H9 (cell line): ENCODE measurements around the gene NEDD4L. TPM values are rescaled to one million over a fixed set of nuclear protein-coding genes. Genes with fewer than 3 reads are reported as not detected.

Experiments
- DNase-seq: peaks from one replicate; pipeline ENCODE4 v3.0.0-alpha.2; 2017
- H2AFZ ChIP-seq: one replicate; pipeline ENCODE4 v1.6.1; 2013; ENCODE audit warnings: mild to moderate bottlenecking, low read length, control low read depth, moderate library complexity
- H2AK5ac ChIP-seq: 2 replicates; pipeline ENCODE4 v1.6.1; 2013; ENCODE audit warnings: low read length, control low read depth, mixed read lengths; ENCODE audit not compliant: insufficient read length
- H2BK120ac ChIP-seq: one replicate; pipeline ENCODE4 v1.6.1; 2013; ENCODE audit warnings: low read depth, mild to moderate bottlenecking, low read length, control low read depth, inconsistent platforms; ENCODE audit not compliant: poor library complexity, severe bottlenecking
- H2BK12ac ChIP-seq: 2 replicates; pipeline ENCODE4 v1.6.1; 2013; ENCODE audit warnings: low read length, control low read depth, mixed read lengths, low read depth; ENCODE audit not compliant: insufficient read length
- H2BK15ac ChIP-seq: 2 replicates; pipeline ENCODE4 v1.6.1; 2013; ENCODE audit warnings: low read depth, low read length, control low read depth
- H2BK20ac ChIP-seq: one replicate; pipeline ENCODE4 v1.6.1; 2013; ENCODE audit warnings: low read depth, mild to moderate bottlenecking, low read length, control low read depth, inconsistent platforms; ENCODE audit not compliant: poor library complexity, severe bottlenecking
- H2BK5ac ChIP-seq: 2 replicates; pipeline ENCODE4 v1.6.1; 2013; ENCODE audit warnings: low read length, control low read depth, mixed read lengths; ENCODE audit not compliant: insufficient read length
- H3K14ac ChIP-seq: 2 replicates; pipeline ENCODE4 v1.6.1; 2013; ENCODE audit warnings: low read length, control low read depth; ENCODE audit not compliant: insufficient read depth
- H3K18ac ChIP-seq: 2 replicates; pipeline ENCODE4 v1.6.1; 2013; ENCODE audit warnings: low read depth, mild to moderate bottlenecking, mixed read lengths, low read length, control low read depth; ENCODE audit not compliant: insufficient read length
- H3K23ac ChIP-seq: 2 replicates; pipeline ENCODE4 v1.6.1; 2013; ENCODE audit warnings: low read length, control low read depth, mixed read lengths, low read depth; ENCODE audit not compliant: insufficient read length
- H3K23me2 ChIP-seq: 2 replicates; pipeline ENCODE4 v1.6.1; 2013; ENCODE audit warnings: low read depth, mild to moderate bottlenecking, mixed read lengths, low read length, control low read depth; ENCODE audit not compliant: insufficient read length, poor library complexity, severe bottlenecking
- H3K27ac ChIP-seq: 2 replicates; pipeline ENCODE4 v1.5.1; 2013; ENCODE audit warnings: low read length, control low read depth, mixed read lengths, low read depth; ENCODE audit not compliant: insufficient read length
- H3K27me3 ChIP-seq: 2 replicates; pipeline ENCODE4 v1.6.1; 2013; ENCODE audit warnings: low read length, control low read depth, inconsistent platforms; ENCODE audit not compliant: insufficient read depth
- H3K4ac ChIP-seq: 2 replicates; pipeline ENCODE4 v1.6.1; 2013; ENCODE audit warnings: low read depth, mild to moderate bottlenecking, control low read depth, inconsistent platforms, low read length, moderate library complexity
- H3K4me1 ChIP-seq: 2 replicates; pipeline ENCODE4 v1.6.1; 2013; ENCODE audit warnings: low read length, control low read depth, inconsistent platforms; ENCODE audit not compliant: insufficient read depth
- H3K4me2 ChIP-seq: 2 replicates; pipeline ENCODE4 v1.6.1; 2013; ENCODE audit warnings: low read length, control low read depth, mixed read lengths; ENCODE audit not compliant: insufficient read length, insufficient read depth
- H3K56ac ChIP-seq: 2 replicates; pipeline ENCODE4 v1.6.1; 2013; ENCODE audit warnings: low read depth, mild to moderate bottlenecking, mixed read lengths, low read length, control low read depth; ENCODE audit not compliant: insufficient read length
- H3K79me1 ChIP-seq: 2 replicates; pipeline ENCODE4 v1.6.1; 2013; ENCODE audit warnings: low read depth, mild to moderate bottlenecking, moderate library complexity, low read length, control low read depth, inconsistent platforms; ENCODE audit not compliant: insufficient read depth, poor library complexity, severe bottlenecking
- H3K79me2 ChIP-seq: 2 replicates; pipeline ENCODE4 v1.6.1; 2013; ENCODE audit warnings: low read length, control low read depth, inconsistent platforms; ENCODE audit not compliant: insufficient read depth
- H3K9ac ChIP-seq: 2 replicates; pipeline ENCODE4 v1.6.1; 2013; ENCODE audit warnings: low read length, control low read depth, mixed read lengths; ENCODE audit not compliant: insufficient read length; ENCODE audit errors: extremely low read depth
- H3K9me3 ChIP-seq: one replicate; pipeline ENCODE4 v1.6.1; 2013; ENCODE audit warnings: low read depth, low read length, inconsistent platforms; ENCODE audit not compliant: control insufficient read depth
- H3T11ph ChIP-seq: one replicate; pipeline ENCODE4 v1.6.1; 2013; ENCODE audit warnings: mild to moderate bottlenecking, low read length, control low read depth, inconsistent platforms
- H4K20me1 ChIP-seq: one replicate; pipeline ENCODE4 v1.6.1; 2013; ENCODE audit not compliant: control insufficient read depth, insufficient read length, insufficient read depth
- H4K5ac ChIP-seq: 2 replicates; pipeline ENCODE4 v1.6.1; 2013; ENCODE audit warnings: low read depth, mild to moderate bottlenecking, mixed read lengths, low read length, control low read depth; ENCODE audit not compliant: insufficient read length
- H4K8ac ChIP-seq: replicated peaks from 2 replicates; pipeline ENCODE4 v1.6.1; 2013; ENCODE audit warnings: low read length, control low read depth, mixed read lengths, low read depth; ENCODE audit not compliant: insufficient read length
- H4K91ac ChIP-seq: 2 replicates; pipeline ENCODE4 v1.6.1; 2013; ENCODE audit warnings: low read depth, mild to moderate bottlenecking, moderate library complexity, mixed read lengths, low read length, control low read depth; ENCODE audit not compliant: insufficient read length
- H3K27ac Mint-ChIP-seq, 3 experiments: 2 replicates in 2 of 3; 3 replicates in 1 of 3; pipeline ENCODE4 v1.8.0; 2020 to 2021; ENCODE audit warnings: mixed read lengths in 3 of 3, mild to moderate bottlenecking in 1 of 3, moderate library complexity in 1 of 3
- H3K27me3 Mint-ChIP-seq: 2 replicates; pipeline ENCODE4 v1.8.0; 2021; ENCODE audit warnings: low read depth, mild to moderate bottlenecking, moderate library complexity, mixed read lengths
- H3K36me3 Mint-ChIP-seq, 3 experiments: 2 replicates in 2 of 3; 3 replicates in 1 of 3; pipeline ENCODE4 v1.8.0; 2020 to 2021; ENCODE audit warnings: low read depth in 3 of 3, mixed read lengths in 3 of 3; ENCODE audit not compliant: insufficient read depth in 1 of 3
- H3K4me1 Mint-ChIP-seq, 2 experiments: 2 replicates each; pipeline ENCODE4 v1.8.0; 2020; ENCODE audit warnings: mixed read lengths in 2 of 2
- H3K4me3 Mint-ChIP-seq, 2 experiments: 2 replicates in 1 of 2; 3 replicates in 1 of 2; pipeline ENCODE4 v1.8.0; 2020 to 2021; ENCODE audit warnings: mild to moderate bottlenecking in 2 of 2, mixed read lengths in 2 of 2, moderate library complexity in 1 of 2
- H3K9me3 Mint-ChIP-seq, 2 experiments: 2 replicates in 1 of 2; 3 replicates in 1 of 2; pipeline ENCODE4 v1.8.0; 2020; ENCODE audit warnings: mild to moderate bottlenecking in 2 of 2, mixed read lengths in 2 of 2, moderate library complexity in 1 of 2
- total RNA-seq: library from RNA; stranded (reverse); gene quantifications from 2 replicates; pipeline ENCODE4 v1.2.1, GENCODE V29; 2021
- TF ChIP-seq, protein P1 (sequence below): fragments of 200-600 bp; sonication (generic); conservative IDR thresholded peaks from 3 replicates; pipeline ENCODE4 v1.8.0; 2021; ENCODE audit warnings: antibody characterized with exemption, mild to moderate bottlenecking

Gene NEDD4L
- total RNA-seq, 1 experiment from 2014 or later, result 76.3 TPM

DNA sequence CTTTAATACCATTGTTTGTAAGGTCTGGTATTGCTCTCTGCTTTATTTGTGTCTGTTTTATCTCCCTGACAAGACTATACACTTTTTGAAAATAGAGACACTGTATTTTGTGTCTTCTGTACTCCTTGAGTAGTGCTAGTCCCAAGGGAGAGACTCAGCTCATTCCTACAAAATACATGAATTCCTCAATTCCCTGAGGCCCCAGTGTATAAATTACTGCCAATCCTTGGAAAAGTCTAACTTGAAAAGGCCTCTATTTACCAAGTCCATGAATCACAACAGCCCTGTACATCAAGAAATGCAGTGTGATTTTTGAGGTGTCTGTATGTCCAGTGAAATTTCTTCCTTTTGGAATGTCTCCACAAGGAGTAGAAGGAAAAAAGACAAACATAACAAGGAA lies 34.9 kb upstream of the NEDD4L start:
- H3K36me3 Mint-ChIP-seq, result no peaks in the 10 kb centered on the region

More for the DNA sequence above, 34.9 kb upstream of the NEDD4L start:
- Histone ChIP-seq H3K27ac (no peak overlapping the region), H3K23me2 (no peaks in the 10 kb centered on the region), H2BK120ac (no peak overlapping the region), H3K9ac (no peak overlapping the region), H3K23ac (no peak overlapping the region), H2BK15ac (no peak overlapping the region), H3K27me3 (no peaks in the 10 kb centered on the region), H4K5ac (no peak overlapping the region), H3K9me3 (no peaks in the 10 kb centered on the region), H3K79me2 (no peaks in the 10 kb centered on the region), H3K4me1 (no peaks in the 10 kb centered on the region; the same call in 1 of the 2 replicates), H4K91ac (no peak overlapping the region), H4K20me1 (no peaks in the 10 kb centered on the region), H3K56ac (no peak overlapping the region), H4K8ac (no peak overlapping the region), H3K14ac (no peak overlapping the region), H2AFZ (no peak overlapping the region), H3K4ac (no peak overlapping the region), H3T11ph (no peak overlapping the region), H2BK5ac (no peak overlapping the region), H3K4me2 (no peak overlapping the region), H2AK5ac (no peak overlapping the region), H2BK20ac (no peak overlapping the region), H2BK12ac (no peak overlapping the region), H3K79me1 (no peaks in the 10 kb centered on the region), H3K18ac (no peak overlapping the region)
- Mint-ChIP-seq H3K4me1 (peaks cover 9 to 10% of the 10 kb centered on the region in 2 experiments), H3K27me3 (no peaks in the 10 kb centered on the region), H3K4me3 (no peak overlapping the region), H3K27ac (no peak overlapping the region), H3K9me3 (no peaks in the 10 kb centered on the region)
- DNase-seq, result no peak
- TF ChIP-seq, protein P1, sequence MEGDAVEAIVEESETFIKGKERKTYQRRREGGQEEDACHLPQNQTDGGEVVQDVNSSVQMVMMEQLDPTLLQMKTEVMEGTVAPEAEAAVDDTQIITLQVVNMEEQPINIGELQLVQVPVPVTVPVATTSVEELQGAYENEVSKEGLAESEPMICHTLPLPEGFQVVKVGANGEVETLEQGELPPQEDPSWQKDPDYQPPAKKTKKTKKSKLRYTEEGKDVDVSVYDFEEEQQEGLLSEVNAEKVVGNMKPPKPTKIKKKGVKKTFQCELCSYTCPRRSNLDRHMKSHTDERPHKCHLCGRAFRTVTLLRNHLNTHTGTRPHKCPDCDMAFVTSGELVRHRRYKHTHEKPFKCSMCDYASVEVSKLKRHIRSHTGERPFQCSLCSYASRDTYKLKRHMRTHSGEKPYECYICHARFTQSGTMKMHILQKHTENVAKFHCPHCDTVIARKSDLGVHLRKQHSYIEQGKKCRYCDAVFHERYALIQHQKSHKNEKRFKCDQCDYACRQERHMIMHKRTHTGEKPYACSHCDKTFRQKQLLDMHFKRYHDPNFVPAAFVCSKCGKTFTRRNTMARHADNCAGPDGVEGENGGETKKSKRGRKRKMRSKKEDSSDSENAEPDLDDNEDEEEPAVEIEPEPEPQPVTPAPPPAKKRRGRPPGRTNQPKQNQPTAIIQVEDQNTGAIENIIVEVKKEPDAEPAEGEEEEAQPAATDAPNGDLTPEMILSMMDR, result no peak
